Stomach (tissue), 9 donors: Measurements from ENCODE around the gene FNDC3B. TPM values are rescaled to one million over a fixed set of nuclear protein-coding genes. Genes with fewer than 3 reads are reported as not detected.

Experiments
- DNase-seq, 2 donors: peaks; one replicate each; pipeline versions ENCODE4 v3.0.0 to v3.0.0-alpha.2; 2013 to 2019
- H3K27ac ChIP-seq, 5 donors: fragments of 200-600 bp in 4 of 5; sonication (generic) in 4 of 5; one replicate each; pipeline ENCODE4 v1.5.1; 2013 to 2019; ENCODE audit warnings: mild to moderate bottlenecking in 1 of 5, moderate library complexity in 1 of 5
- H3K27me3 ChIP-seq, 3 donors: fragments of 200-600 bp; sonication (generic); one replicate each; pipeline ENCODE4 v1.5.1; 2017 to 2019; ENCODE audit warnings: mixed run types in 1 of 3
- H3K36me3 ChIP-seq, 4 donors: fragments of 200-600 bp; sonication (generic); 1 replicate in 3 of 4; 2 replicates in 1 of 4; pipeline ENCODE4 v1.5.1; 2016 to 2019
- H3K4me1 ChIP-seq, 4 donors: fragments of 200-600 bp; sonication (generic); one replicate each; pipeline ENCODE4 v1.5.1; 2016 to 2019
- H3K4me3 ChIP-seq, 4 donors: fragments of 200-600 bp; sonication (generic) in 3 of 4; one replicate each; pipeline ENCODE4 v1.5.1; 2016 to 2019; ENCODE audit warnings: mild to moderate bottlenecking in 1 of 4
- H3K9me3 ChIP-seq, 4 donors: fragments of 200-600 bp; sonication (generic); one replicate each; pipeline ENCODE4 v1.5.1; 2016 to 2019
- CTCF ChIP-seq, 7 experiments: fragments of 450-650 bp in 4 of 7; fragments of 200-600 bp in 3 of 7; sonication (generic) in 3 of 7; IDR thresholded peaks; one replicate each; pipeline ENCODE4 v1.5.1; 2016 to 2019; ENCODE audit warnings: antibody characterized with exemption in 7 of 7, control low read depth in 2 of 7, mild to moderate bottlenecking in 1 of 7
- EP300 ChIP-seq: sonication (generic); formaldehyde crosslinking; IDR thresholded peaks from one replicate; pipeline ENCODE4 v1.6.1; 2017; ENCODE audit warnings: antibody characterized with exemption
- POLR2A ChIP-seq, 4 donors: fragments of 450-650 bp; IDR thresholded peaks; one replicate each; pipeline ENCODE4 v1.6.1; 2016; ENCODE audit warnings: antibody characterized with exemption in 4 of 4, control low read depth in 2 of 4, mild to moderate bottlenecking in 1 of 4, moderate library complexity in 1 of 4
- POLR2AphosphoS5 ChIP-seq, 3 donors: sonication (generic); formaldehyde crosslinking; IDR thresholded peaks; one replicate each; pipeline ENCODE4 v1.6.1; 2016; ENCODE audit warnings: antibody characterized with exemption in 3 of 3
- WGBS, 5 donors: extraction: QIAGEN DNeasy Blood & Tissue Kit in 3 of 5; methylation state at CpG; one replicate each; pipeline versions ENCODE4 v1.1.5 to v1.1.7; 2013 to 2018; 5-methylcytosine and 5-hydroxymethylcytosine counted together
- intact Hi-C: fragments of 100-400 bp; cut with DNase I; formaldehyde crosslinking; loops from one replicate; pipeline ENCODE4 v1.15.1; 2023; ENCODE audit warnings: low total_unique reads
- polyA plus RNA-seq, 3 donors: library from polyadenylated mRNA; stranded (reverse); fragments of 200-250 nt; gene quantifications; one replicate each; pipeline ENCODE4 v1.2.3, GENCODE V29; 2013
- total RNA-seq, 5 donors: library from RNA; depleted of rRNA; stranded (reverse); fragments of >200 nt; gene quantifications; one replicate each; pipeline versions ENCODE4 v1.1.0 to v1.2.3, GENCODE V29; 2014 to 2016
- donor health status: healthy with polysubstance abuse.
- donor health status: Bipolar disorder and iron deficiency.
- donor health status: healthy.

The FNDC3B gene
- total and polyA plus RNA-seq, 8 donors = 6.0 to 229 (median 53.7) TPM

GRCh38 chr3:172166261-172166660, 126.9 kb downstream of the FNDC3B start:
- Histone ChIP-seq H3K27me3 (no peaks in the 10 kb centered on the region), H3K36me3 (peaks cover 0 to 4% (median 0%) of the 10 kb centered on the region in 4 donors), H3K27ac (no peak overlapping the region), H3K4me1 (peaks cover 20 to 60% (median 40%) of the 10 kb centered on the region in 4 donors), H3K9me3 (no peaks in the 10 kb centered on the region), H3K4me3 (no peak overlapping the region)
- no peak for DNase-seq
- WGBS, 5 donors = 90 to 97% (median 93%) methylated on average over 6 of the region's 6 CpGs
- intact Hi-C loops = no loop called here
- TF ChIP-seq EP300 (no peak), POLR2AphosphoS5 (IDR thresholded peaks at IDR 0.05) (no peak), POLR2A (IDR thresholded peaks at IDR 0.05) (no peak), CTCF (IDR thresholded peaks at IDR 0.05) (no peak)

- TF ChIP-seq EP300 (no peak), POLR2AphosphoS5 (IDR thresholded peaks at IDR 0.05) (no peak), CTCF (IDR thresholded peaks at IDR 0.05) (no peak), POLR2A (IDR thresholded peaks at IDR 0.05) (no peak)
- Histone ChIP-seq H3K36me3 (no peaks in the 10 kb centered on the region), H3K27me3 (no peaks in the 10 kb centered on the region), H3K9me3 (no peaks in the 10 kb centered on the region), H3K4me1 (peaks cover 22 to 66% (median 44%) of the 10 kb centered on the region in 4 donors), H3K4me3 (no peak overlapping the region), H3K27ac (peak overlapping the region in 1 of 5 donors; percentile 7)
- intact Hi-C loops = no loop called here
- WGBS, 5 donors = 63 to 85% (median 74%) methylated on average over 9 of the region's 9 CpGs
- DNase-seq = no peak
These were observed 127.5 kb downstream of the FNDC3B start for GRCh38 chr3:172166890-172167289.

GRCh38 chr3:172167892-172168648, 128.7 kb downstream of the FNDC3B start:
- WGBS, 5 donors = 74 to 84% (median 79%) methylated on average over 3 of the region's 3 CpGs
- Histone ChIP-seq H3K4me3 (no peak overlapping the region), H3K4me1 (peaks cover 22 to 72% (median 42%) of the 10 kb centered on the region in 4 donors), H3K27ac (peak overlapping the region in 2 of 5 donors; percentile 59 to 65), H3K36me3 (no peaks in the 10 kb centered on the region), H3K9me3 (no peaks in the 10 kb centered on the region), H3K27me3 (no peaks in the 10 kb centered on the region)
- no peak for DNase-seq
- TF ChIP-seq EP300 (no peak), CTCF (IDR thresholded peaks at IDR 0.05) (no peak), POLR2A (IDR thresholded peaks at IDR 0.05) (no peak), POLR2AphosphoS5 (IDR thresholded peaks at IDR 0.05) (no peak)
- intact Hi-C loops = no loop called here

- H3K4me1 ChIP-seq = peaks cover 23 to 91% (median 59%) of the 10 kb centered on the region in 4 donors
- no peak overlapping the region for H3K4me3 ChIP-seq
- WGBS, 5 donors = 72 to 89% (median 81%) methylated on average over 5 of the region's 5 CpGs
- H3K36me3 ChIP-seq = no peaks in the 10 kb centered on the region
- TF ChIP-seq EP300 (no peak), CTCF (IDR thresholded peaks at IDR 0.05) (no peak), POLR2A (IDR thresholded peaks at IDR 0.05) (no peak), POLR2AphosphoS5 (IDR thresholded peaks at IDR 0.05) (no peak)
- DNase-seq = no peak
- no peaks in the 10 kb centered on the region for H3K9me3 ChIP-seq
- H3K27me3 ChIP-seq = no peaks in the 10 kb centered on the region
- intact Hi-C loops = no loop called here
- peak overlapping the region in 3 of 5 donors; percentile 57 to 65 (median 59) for H3K27ac ChIP-seq
These were observed 130.8 kb downstream of the FNDC3B start for GRCh38 chr3:172170073-172170709.
